HCEC 1CT (cell line): ENCODE results near the gene DCBLD2.

Experiments
- DNase-seq: peaks from one replicate; pipeline ENCODE4 v3.0.0-alpha.2; 2017

The DCBLD2 gene

DNA sequence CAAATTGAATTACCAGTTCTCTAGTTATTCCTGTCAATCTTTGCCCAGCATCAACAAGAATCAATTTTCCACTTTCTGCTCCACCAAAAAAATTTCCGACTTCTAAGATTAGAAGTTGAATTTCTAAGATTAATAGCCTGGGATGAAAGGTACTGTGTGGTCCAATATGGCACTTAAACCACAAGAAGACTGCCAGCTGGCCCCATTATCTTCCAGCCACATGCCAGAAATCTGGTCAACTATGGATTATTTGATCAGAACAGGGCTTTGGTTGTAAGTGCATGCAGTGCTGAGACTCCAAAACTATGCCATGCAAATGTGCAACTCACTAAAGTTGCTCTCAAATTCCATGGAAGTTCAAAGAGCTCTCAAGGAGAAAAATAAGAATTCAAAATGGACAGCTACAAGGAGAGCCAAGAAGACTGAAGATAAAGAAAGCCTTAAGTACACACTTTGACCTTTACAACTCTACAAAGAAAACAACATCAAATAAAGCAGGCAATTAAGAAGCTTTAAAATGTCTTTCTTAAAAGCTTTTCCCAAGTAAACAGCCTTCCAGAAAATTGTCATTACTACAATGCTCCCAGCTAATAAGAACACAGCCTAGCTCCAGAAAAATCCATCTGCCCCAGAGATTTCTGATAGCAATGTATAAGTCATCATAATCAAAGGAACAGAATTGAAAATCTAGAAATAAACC lies 74.1 kb downstream of the DCBLD2 start:
- DNase-seq, result no peak

DNA sequence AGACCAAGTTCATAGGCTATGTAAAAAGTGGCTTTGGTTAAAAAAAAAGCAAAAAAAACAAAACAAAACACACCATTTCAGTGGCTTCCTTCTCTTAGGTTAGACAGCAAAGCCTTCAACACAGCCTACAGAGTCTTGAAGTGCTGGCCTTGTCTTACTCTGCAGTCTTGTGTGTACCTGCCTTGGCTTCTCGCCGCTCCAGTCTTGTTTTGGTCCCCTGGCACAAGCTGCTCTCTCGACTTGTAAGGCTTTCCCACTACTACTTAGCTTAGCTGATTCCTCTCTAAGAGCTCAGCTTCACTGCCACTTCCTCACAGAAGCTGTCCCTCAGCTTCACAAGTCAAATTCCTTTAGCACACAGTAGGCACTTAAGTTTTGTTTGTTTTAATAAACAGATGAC lies 75.4 kb downstream of the DCBLD2 start:
- DNase-seq, result no peak

DNA sequence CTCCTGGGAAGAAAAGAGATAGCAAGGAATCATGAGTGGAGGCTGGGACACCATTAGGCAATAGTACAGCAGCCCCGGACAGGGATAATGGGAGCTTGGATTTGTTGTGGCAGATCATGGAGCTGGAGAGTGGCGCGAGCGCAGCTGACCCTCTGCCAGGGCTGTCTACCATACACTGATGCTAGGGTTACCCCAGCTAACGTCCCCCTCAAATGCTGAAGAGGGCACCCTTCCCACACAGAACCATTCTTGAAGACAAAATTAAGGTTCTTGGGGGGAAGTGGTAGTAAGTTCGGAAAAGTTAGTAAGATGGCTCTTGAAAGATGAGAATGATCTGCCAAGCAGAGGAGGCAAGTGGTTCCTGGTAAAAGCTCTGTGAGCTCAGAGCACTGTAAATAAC lies 77.2 kb downstream of the DCBLD2 start:
- peak; percentile 36 for DNase-seq

DNA sequence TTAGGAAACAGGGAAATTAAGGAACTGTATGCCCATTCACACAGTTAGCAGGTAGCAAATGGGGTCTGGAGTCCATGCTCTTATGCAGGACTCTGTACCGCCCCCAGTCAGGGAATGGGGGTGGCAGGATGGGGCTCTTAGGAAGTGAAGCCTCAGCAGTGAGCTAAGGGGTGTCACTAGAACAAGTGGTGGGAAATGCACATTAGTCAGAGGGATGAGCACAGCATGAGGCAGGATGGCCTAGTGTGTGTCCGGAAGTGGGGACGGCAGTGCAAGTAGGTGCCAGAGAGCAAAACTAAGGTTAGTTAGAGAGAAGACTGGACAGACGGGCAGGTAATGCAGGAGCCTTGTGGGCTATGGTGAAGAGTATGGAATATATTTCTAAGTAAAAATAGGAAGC lies 77.7 kb downstream of the DCBLD2 start:
- peak; percentile 74 for DNase-seq

DNA sequence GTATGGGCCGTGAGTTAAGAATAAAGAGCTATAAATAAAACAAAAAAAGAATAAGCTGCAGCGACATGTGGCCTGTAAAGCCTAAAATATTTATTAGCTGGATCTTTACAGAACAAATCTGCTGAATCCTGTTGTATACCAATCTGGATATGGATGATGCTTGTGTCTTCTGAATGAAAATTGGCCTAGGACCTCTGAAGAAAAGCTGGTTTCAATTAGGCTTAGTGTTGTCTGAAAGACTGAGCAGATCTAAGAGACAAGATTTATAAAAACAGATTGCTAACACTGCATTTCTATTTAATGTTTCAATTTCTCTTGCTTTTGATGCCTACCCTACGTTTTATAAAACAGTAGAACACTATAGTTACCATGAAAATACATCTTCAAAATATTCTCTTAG lies 80.4 kb downstream of the DCBLD2 start:
- DNase-seq, result no peak

DNA sequence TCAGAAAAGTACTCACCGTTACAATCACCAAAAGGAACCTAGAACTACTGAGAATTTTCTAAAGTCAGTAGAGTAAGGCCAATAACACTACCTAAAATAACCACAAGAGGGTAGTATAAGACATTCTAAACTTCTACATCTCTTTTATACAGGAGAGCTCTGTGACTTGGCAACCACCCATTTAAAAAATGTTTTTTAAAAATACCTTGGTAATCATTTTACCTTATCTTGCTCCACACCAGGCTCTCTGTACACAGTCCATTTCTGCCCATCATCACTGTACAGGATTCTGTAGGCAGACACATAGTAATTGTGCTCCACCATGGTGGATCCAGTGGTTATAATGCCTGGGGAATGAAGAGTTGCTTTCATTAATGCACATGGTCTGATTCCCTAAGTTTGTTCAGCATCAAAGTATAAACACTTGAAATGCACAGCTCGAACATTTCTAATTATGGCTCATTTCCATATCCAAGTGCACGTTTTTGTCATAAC lies 83.9 kb downstream of the DCBLD2 start:
- DNase-seq, result peak; percentile 60

DNA sequence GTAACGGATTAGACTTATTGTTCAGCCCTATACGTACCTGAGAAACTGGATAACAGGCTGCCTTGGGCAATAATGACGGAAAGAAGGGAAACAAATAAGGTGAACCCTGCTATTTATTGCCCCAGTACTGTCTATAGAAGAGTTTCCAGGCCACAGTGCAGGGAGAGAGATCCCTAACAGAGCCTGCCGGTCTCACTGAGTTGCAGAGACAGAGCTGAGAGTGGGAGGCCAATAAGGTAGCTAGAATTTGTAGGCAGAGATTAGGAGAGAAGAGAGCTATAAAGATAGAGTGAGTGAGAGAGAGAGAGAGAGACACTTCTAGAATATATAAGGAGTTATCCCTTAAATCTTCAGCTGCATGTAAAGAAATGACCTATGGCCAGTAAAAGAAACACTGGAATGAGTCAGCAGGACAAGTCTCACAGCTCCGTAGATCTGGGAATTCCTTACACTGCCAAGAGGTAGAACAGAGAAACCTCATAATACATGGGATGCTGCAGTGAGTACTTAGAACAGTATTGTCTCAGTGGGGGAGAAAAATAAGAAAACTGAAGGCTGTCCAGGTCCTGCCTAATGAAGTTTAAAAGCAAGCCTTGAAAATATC lies 86.6 kb downstream of the DCBLD2 start:
- peak; percentile 76 for DNase-seq

DNA sequence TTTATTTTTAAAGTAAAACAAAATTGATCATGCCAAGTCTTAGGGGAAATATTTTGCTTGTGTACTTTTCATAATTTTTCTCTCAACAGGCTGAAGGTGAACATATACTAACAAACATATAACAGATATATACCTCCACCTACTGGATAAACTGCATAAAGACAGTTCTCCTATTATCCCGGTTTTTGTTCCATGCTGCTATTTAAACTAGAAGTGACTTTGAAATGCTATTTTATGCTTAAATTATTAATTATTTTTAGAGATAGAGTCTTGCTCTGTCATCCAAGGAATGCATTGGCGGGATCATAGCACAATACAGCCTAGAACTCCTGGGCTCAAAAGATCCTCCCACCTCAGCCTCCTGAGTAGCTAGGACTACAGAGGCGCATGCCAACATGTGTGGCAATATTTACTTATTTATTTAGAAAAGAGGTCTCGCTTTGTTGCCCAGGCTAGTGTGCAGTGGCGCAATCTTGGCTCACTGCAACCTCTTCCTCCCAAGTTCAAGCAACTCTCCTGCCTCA lies 88.6 kb downstream of the DCBLD2 start:
- DNase-seq, result peak; percentile 53

DNA sequence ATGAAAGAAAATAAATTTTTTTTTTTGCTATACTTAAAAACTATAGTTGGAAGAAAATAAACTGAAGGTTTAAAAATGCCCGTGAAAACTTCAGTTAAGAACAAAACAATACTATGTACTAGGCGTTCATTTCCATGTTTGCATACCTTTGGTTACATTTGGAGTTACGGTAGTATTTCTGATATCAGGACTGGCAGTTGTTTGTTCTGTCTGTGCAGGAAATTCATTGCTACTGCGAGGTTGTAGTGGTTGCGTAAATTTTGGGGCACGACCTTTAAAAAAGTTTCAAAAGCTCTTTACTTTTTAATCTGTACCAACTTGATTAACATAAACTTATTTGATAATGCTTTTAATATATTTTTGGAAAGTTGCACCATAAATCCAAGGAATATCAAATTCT lies 90.4 kb downstream of the DCBLD2 start:
- no peak for DNase-seq

DNA sequence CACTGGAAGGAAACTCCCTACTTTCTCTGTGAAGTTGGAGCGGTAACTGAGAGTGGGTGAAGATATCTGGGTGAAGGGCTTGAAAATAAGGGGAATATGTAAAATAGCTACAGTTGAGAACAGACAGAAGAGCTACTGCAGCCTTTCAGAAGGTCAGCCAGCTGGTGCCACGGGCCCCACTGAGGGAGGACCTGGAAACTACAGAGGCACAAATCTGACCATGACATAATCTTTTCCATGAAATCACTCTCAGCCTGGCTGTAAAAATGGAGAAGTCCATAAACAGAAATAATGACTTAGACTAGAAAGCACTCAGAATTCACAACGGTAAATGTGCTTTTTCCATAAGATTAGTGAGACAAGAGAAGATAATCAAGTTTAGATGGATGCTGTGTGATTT lies 91.9 kb downstream of the DCBLD2 start:
- no peak for DNase-seq

DNA sequence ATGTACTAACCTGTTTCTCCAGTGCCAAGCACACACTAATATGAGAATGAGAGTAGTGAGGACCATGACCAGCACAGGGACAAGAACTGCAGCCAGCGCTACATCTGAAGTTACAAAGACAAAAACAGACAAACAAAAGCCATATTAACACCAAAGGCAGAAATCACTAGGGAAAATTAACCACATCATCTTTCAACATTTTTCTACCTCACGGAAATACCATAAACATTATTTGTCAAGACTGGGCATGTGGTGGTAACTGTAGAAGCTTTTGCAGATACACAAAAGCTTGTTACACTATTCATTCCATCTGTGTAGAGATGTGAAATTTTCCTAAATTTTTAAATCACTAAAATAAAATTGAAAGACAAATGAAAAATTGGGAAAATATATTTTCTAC lies 93.4 kb downstream of the DCBLD2 start:
- no peak for DNase-seq

DNA sequence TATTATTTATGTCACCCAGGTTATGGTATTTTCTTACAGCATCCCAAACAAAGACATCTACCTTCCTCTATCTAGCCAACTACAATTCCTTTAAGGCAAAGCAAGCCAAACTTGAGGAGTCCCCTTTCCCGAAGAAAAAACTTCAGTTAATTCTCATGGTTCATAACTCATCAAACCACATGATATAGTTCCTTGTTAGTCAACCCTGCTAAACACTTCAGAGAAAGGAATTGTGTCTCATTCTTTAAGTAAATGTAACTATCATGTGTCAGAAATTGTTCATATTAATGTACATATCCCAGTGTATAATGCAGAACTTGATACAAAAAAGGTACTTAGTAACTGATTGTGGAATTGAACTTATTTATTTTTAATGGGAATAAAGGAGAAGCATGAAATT lies 93.9 kb downstream of the DCBLD2 start:
- no peak for DNase-seq

DNA sequence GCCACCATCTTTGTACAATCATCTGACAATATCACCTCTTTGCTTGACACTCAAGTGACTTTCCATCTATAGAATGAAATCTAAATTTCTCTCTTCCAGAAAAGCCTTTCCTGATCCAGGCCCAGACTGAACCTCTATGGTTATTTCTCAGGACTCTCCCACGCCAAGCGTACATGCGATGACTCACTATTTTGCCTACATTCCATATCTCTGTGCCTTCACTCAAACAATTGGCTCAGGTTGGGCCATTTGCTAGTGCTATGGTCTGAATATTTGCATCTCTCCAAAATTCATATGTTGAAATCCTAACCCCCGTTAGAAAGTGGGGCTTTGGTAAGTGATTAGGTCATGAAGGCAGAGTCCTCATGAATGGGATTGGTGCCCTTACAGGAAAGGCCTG lies 94.5 kb downstream of the DCBLD2 start:
- no peak for DNase-seq

DNA sequence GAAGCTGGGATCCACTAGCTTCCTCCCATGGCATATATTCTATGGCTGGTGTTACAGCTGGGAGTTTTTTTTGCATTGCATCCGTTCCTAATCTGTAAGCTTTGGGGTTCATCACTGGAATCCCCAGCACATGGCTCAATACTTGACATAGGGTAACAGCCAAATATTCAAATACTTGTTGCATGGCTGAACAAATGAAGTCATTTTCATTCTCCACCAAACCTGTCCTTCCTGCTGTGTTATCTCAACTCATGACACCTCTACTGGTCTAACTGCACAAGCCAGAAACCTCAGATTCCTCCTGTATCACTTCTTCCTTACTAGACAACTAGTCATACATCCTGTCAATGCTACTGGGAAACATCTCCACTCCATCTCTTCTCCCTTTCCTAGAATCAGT lies 95.0 kb downstream of the DCBLD2 start:
- no peak for DNase-seq

DNA sequence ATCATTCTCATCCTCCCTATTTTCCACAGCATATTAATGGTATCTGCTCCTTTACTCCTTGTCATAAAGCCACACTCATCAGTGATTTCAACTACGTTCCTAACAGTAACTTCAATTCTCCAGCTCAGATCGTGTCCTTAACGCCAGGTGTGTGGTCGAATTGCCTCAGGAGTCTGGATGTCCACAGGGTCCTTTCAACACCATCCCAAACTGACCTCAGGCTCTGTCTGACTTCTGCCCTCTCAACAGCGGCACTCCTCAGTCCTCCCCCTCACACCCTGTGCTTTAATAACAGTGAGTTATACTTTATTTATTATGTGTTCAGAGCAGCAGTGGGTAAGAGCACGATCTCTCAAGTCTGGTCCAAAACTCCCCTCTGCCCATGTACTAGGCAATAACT lies 95.9 kb downstream of the DCBLD2 start:
- DNase-seq, result no peak

DNA sequence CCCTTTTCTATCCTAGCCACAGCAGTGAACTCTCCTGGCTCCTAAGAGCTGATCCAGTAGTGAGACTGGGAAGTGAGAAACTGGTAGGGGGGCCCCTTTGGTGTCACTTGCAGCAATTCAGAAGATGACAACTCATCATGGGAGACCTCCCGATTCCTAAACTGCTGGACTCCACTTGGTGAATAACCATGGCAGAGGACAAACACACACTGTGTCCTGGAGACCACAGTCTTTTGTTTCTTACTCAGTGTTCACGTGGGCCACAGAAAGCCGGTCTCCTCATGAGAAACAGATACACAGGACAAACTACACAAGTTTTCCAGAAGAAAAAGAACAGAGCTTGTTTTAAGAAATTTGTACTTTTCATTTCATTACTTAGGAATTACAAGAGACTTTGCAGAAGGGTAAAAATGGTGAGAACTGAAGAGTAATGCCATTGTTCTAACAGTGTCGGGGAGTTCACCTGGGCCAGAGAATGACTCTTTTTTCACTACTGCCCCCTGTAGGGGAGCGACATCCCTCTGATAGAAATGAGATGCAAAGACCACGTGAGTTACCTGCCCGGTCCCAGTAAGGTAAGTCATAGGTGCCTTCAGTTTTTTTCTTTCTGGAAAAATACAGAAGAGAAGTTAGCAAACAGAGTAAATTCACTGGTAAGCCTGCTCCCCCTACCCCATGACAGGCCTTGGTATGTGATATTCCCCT lies 100.3 kb downstream of the DCBLD2 start:
- DNase-seq, result no peak

DNA sequence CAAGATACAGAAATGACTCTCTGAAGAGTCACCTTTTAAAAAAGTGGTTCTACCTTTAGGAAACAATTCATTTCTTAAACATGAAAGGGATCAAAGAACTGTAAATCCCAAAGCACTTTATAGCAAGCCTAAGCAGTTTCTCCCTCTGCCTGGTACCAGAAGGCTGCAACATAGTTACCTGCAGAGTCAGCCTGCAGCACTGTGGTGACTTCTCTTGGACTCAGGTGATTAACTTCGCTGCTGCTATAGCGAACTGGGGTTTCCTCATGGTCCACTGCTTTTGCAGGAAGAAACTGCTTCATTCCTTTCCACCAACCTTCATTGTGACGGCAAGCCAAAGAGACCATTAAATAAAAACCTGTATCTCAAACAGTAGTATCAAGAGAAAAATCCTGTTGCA lies 101.1 kb downstream of the DCBLD2 start:
- no peak for DNase-seq

DNA sequence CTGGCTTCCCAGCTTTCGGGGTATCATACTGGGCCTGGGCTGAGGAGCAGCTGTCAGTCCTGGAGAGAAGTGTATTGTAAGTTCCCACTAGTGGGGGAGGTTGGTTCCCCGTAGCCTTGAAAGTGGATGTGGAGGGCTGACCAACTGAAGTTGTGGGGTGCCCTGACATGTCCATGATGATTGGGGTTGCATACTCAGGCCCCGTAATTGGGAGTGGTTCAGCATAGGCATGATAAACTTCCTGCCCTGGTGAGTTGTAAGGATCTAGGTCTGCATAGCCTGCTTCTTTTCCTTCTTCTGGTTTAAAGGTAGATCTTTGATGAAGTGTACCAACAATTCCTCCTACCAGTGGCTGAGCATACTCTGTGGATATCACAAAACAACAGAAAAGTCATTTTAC lies 102.0 kb downstream of the DCBLD2 start:
- no peak for DNase-seq

DNA sequence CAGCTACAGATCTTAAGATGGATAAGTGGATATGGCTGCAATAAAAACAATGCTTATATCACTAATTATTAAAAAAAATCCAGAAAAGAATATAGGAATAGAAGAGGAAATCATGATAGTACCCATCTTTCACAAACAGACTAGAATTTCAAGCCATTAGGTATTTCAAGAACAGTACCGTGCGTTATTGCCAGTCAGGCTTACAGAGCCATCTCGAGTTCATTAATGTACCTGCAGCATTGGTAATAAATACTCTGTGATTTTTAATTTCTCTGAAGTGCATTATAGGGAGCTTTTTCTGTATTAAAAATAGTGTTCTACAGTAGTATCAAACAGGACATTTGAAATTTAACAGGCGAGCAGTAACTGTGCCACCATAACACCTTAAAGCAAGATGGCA lies 102.7 kb downstream of the DCBLD2 start:
- no peak for DNase-seq

DNA sequence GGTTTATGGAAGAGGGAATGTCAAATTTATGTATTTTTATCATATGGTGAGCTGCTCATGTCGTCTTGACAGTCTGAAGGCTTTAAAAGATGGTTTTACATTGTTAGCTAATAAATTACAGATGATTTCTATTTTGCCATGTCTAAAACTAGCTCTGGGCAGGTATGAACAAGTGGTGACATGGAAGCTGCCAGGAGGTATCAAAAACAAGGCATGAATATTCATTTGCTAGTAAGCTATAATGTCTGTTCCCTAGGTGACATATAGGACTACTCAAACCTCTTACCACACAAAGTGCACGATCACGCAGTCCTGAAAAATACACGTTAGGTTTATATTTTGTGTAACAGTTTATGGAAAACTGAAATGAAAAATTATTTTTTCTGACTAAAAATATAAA lies 103.6 kb downstream of the DCBLD2 start:
- DNase-seq, result no peak

DNA sequence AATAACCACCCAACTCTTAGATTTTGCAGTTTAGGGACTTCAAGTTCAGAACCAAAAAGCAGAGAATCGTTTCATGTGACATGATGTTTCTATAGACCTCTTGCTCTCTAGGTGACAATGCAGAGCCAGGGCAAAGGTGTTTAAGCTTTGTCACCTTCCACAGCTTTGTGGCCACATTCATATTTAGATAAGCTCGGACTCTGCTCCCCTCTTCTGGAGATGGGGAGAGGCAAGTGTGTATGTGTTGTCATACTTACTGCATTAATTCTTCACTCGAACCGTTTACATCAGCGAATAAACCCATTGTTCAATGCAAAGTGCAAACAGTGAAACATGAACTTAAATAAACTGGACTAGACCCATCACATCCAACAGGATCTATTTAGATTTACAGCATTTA lies 105.2 kb downstream of the DCBLD2 start:
- DNase-seq, result no peak

DNA sequence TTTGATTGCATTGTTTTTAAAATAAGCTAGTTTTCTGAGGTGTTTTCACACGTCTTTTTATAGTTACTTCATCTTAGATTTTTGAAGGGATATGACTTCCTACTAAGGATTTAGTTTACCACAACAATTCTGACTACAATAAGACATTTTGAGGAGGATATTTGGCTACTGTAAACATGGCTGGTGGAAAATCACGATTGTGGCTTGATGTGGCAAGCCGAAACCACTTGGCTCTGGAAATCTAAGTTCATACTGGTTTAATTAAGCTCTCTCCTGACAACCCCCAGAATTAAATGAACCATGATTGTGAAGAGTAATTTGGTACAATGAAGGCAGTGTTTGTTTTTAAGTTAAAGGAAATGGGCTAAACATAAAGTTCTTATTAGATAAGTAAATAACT lies 107.5 kb downstream of the DCBLD2 start:
- DNase-seq, result no peak

DNA sequence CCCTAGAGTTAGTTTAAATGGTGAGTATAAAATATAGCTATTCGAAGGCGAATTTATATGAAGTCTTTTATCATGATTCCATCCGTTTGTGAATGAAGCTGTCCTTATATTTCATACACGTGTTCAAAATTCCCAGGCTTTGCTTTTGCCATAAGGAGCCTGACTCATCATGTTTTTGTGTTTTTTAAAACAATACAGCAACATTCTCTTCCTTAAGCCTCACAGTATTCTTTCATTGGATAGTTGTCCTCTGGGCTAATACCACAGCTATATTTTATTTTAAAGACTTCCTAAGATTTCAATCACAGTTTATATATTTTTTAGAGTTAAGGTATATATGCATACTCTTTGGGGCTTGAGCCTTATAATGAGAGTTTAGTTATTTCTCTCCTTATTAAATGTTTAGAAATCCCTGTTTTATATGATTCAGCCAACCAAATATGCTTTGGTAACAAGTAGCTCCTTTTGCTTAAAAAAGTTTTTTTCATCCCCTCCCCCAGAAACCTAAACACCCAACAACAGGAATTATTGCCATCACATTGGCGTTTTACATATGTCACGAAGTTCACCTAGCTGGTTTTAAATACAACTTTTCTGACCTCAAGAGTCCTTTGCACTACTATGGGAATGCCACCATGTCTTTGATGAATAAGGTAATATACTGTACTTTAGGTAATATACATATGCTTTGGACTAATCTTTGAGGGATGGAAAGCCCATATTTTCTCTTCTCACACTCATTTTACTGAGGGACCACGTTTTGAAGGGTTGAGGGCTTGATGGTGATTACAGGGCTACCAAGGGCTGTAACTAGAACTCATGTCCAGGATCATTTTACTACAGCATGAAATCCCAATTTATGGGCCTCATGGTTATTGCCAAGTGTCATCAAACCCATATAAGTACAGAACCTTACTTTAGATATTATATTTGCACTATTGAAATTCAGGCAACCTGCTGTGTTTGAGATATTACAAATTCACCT lies 109.9 kb downstream of the DCBLD2 start:
- DNase-seq, result peak; percentile 39
